NCI-H146 treated with DMSO at 0.1 percent for 48 hours (cell line): ENCODE measurements around the gene NUP153.
"Not testable (repeated sequence)": the region's sequence is repeated elsewhere in the genome, so short reads cannot be mapped to it uniquely, and the experiment has no call there.

Experiments used
- DNase-seq: peaks from one replicate; lab custom pipeline; 2025; ENCODE audit not compliant: unreplicated experiment; lab: John Stamatoyannopoulos, UW

NUP153 gene

DNA sequence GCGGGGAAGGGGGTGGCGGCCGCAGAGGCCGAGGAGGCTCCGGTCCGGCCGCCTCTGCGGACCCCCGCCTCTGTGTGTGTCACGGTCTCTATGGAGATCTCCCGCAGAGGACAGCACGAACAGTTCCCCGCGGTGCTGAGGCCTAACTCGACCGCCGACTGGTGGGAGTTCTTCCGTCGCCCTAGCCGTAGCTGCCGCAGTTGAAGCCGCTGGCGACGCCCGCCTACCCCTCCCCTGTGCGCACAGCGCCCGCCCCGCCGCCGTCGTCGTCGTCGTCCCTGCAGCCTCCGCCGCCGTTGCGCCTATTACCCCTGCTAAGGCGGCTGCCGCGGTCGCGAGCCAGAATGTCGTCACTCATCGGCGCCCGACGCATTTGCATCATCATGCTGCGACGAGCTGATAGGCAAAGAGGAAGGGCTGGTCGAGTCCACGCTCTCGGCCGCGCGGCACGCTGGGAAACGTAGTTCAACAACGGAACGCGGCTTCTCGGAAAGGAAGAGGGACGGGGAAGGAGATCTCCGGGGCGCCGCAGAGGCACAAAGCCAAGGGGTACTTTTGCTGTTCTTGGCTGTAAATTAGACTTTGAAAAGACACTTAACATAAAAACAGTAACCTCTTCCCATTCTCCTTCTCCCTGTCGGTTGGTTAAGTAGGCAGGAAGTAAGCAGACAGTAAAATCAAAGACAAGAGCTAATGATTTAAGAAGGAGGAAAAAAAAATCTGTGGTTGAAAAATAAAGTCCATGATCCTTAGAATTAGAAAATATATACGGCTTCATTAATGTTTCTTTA is at the start of gene NUP153:
Gene NUP153, minus strand, starts transcription at position 346 of the 791 bp plus-strand sequence. CDS start 538 bp downstream, outside the sequence.
- peak; percentile 91 for DNase-seq

DNA sequence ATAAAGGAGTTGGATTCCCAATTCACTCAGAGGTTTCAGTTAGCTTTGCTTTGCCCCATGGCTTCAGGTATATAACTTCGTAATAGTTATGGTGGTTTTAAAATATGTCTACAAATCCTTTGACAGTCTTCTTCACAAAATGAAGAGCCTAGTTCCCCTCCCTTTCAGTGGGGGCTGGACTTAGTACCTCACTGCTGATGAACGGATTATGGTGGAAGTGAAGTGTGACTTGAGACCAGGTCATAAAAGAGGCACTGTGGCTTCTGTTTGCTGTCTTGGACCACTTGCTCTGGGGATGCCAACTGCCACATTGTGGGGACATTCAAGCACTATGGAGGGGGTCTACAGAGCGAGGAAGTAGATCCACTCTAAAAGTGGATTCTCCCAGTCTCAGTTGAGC is 47.5 kb upstream of the NUP153 start:
- DNase-seq, result no peak

DNA sequence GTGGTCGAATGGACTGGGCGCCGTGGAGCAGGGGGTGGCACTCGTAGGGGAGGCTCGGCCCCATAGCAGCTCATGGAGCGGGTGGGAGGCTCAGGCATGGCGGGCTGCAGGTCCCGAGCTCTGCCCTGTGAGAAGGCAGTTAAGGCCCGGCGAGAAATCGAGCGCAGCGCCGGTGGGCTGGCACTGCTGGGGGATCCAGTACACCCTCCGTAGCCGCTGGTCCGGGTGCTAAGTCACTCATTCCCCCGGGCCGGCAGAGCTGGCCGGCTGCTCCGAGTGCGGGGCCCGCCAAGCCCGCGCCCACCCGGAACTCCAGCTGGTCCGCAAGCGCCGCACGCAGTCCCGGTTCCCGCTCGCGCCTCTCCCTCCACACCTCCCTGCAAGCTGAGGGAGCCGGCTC is 38.6 kb upstream of the NUP153 start:
- DNase-seq, result not testable (repeated sequence)

DNA sequence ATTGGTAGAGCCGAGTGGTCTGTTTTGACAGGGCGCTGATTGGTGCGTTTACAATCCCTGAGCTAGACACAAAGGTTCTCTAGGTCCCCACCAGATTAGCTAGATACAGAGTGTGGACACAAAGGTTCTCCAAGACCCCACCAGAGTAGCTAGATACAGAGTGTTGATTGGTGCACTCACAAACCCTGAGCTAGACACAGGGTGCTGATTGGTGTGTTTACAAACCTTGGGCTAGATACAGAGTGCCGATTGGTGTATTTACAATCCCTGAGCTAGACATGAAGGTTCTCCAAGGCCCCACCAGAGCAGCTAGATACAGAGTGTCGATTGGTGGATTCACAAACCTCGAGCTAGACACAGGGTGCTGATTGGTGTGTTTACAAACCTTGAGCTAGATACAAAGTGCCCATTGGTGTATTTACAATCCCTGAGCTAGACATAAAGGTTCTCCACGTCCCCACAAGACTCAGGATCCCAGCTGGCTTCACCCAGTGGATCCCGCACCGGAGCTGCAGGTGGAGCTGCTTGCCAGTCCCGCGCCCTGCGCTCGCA is 38.1 kb upstream of the NUP153 start:
- DNase-seq, result not testable (repeated sequence)

DNA sequence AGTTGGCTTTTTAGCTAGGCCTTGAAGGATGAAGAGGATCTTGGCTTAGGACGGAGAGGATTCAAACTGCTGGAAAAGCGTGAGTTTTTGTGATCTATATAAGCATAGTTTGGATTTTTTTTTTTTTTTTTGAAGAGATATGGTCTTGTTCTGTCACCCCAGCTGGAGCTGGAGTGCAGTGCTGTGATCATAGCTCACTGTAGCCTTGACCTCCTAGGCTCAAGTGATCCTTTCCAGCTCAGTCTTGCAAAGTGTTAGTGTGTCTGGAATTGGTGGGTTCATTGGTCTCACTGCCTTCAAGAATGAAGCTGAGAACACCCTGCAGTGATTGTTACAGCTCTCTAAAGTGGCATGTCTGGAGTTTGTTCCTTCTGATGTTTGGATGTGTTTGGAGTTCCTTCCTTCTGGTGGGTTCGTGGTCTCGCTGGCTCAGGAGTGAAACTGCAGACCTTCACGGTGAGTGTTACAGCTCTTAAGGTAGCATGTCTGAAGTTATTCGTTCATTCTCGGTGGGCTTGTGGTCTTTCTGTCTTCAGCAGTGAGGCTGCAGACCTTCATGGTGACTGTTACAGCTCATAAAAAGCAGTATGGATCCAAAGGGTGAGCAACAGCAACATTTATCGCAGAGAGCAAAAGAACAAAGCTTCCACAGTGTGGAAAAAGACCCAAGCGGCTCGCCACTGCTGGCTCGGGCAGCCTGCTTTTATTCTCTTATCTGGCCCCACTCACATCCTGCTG is 37.5 kb upstream of the NUP153 start:
- DNase-seq, result no peak

DNA sequence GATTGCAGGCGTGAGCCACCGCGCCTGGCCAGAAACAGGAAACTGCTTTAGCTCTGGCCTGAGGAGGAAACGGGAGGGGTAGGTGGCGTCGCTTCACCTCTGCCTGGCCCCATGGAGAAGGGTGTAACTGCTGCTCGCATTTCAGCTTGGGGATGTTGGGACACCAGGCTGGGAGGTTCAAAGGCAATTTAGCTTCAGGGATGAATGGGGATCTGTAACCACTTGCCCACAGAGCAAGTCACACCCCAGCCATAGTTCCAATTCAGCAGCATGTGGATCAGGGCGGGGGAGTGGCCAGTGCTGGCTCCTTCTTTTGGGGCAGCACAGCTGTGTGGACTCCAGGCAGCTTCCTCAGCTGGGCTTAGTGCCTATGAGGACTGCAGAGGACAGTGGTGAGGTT is 34.8 kb upstream of the NUP153 start:
- DNase-seq, result no peak

DNA sequence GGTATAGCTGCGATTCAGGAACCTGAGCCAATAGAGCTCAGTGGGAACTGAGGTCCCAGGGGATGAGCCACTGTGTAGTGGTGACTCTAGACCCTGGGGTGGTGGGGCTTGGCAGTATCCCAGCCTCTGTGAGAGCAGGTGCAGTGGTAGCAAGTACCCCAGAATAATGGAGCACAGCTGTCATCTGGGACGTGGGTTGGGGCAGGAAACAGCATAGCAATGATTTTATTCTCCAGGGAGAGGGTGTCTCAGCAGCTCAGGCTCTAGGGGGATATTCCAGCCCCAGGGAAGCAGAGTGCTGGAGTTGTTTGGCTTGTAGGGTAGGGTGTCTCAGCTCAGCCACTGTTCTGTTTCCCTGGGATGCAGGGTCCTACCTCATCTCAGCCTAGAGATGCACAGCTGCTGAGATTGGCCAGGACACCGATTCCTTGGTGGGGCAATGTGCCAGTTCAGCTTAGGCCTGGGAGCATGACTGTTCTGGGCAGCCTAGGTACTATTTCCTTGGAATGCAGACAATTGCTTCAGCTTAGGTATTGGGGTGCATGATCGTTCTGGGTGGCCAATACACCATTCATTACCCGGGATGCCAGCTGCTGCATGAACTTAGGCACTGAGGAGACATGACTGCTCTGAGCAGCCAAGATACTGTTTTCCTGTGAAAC is 34.0 kb upstream of the NUP153 start:
- DNase-seq, result no peak

DNA sequence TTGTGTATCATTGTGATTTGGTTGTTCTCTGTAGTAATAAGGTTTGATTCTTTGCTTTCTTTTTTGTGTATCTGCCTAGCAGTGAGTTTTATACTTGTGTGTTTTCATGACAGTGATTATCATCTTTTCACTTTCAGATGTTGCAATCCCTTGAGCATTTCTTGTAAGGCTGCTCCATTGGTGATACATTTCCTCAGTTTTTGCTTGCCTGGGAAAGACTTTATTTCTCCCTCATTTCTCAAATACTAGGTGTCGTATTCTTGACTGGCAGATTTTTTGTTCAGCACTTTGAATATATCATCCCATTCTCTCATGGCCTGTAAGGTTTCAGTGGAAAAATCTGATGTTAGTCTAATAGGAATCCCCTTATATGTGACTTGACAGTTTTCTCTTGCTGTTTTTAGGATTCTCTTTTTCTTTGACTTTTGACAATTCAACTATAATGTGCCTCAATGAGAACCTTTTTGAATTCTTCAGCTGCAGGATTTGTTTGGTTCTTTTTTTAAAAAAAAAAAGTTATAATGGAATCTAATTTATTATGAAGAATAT is 31.1 kb upstream of the NUP153 start:
- DNase-seq, result no peak

DNA sequence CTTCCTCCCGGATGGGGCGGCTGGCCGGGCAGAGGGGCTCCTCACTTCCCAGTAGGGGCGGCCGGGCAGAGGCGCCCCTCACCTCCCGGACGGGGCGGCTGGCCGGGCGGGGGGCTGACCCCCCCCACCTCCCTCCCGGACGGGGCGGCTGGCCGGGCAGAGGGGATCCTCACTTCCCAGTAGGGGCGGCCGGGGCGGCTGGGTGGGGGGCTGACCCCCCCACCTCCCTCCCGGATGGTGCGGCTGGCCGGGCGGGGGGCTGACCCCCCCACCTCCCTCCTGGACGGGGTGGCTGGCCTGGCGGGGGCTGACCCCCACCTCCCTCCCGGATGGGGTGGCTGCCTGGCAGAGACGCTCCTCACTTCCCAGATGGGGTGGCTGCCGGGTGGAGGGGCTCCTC is 28.6 kb upstream of the NUP153 start:
- not testable (repeated sequence) for DNase-seq

DNA sequence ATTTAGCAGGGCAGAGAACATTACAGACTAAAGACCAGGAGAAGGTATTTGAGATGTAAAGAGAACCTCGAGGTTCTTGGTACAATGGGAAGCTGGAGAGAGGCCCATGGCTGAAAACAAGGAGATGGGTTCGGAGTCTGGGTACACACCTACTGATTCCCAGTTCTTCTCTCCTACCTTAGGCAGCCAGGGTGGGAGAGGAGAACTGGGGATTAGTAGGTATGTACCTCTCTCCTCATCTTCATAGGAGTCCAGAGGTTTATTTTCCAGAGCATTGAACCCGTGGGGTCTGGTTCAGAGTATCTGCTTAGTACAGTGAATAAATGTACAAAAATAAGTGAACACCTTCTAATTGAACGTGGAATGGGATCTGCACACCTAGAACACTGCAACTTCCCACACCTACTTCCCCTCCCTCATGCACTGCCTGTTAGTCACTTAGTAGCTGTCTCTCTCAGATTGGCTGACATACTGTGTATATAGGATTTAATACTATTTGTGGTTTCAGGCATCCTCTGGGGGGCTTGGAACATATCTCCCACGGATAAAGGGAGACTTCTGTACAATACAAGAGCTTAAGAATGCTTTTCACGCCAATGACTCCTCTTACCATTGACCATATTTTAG is 23.5 kb upstream of the NUP153 start:
- DNase-seq, result no peak

DNA sequence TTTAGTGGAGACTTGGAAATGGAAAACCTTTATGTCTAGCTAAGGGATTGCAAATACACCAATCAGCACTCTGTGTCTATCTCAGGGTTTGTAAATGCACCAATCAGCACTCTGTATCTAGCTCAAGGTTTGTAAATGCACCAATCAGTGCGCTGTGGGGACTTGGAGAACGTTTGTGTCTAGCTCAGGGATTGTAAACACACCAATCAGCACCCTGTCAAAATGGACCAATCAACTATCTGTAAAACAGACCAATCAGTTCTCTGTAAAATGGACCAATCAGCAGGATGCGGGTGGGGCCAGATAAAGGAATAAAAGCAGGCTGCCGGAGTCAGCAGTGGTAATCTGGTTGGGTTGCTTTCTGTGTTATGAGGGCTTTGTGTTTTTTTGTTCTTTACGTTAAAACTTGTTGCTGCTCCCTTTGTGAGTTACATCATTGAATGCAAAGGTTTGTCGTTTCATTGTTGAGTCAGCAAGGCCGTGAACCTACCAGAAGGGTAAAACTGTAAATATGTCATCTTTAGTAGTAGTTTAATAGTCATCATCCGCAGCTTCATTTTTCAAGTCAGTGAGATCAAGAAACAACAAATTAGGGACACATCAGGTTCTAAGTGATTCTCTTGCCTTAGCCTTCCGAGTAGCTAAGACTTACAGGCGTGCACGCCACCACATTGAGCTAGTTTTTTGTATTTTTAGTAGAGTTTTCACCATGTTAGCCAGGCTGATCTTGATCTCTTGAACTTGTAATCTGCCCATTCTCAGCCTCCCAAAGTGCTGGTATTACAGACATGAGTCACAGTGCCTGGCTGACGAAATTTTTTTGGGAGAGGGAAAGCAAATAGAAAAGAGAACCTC is 22.7 kb upstream of the NUP153 start:
- no peak for DNase-seq

DNA sequence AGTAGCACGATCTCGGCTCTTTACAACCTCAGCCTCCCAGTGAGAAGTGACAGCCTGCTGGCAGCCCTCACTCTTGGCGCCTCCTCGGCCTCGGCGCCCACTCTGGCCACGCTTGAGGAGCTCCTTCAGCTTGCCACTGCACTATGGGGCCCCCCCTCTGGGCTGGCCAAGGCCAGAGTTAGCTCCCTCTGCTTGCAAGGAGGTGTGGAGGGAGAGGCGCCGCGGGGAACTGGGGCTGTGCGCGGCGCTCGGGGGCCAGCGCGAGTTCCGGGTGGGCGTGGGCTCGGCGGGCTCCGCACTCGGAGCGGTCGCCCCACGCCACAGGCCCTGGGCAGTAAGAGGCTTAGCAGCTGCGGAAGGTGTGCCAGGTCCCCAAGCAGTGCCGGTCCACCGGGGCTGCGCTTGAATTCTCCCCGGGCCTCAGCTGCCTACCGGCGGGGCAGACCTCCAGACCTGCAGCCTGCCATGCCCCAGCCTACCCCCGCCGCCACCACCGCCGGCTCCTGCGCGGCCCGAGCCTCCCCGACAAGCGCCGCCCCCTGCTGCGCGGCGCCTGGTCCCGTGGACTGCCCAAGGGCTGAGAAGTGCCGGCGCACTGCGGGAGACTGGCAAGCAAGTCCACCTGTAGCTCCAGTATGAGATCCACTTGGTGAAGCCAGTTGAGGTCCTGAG is 22.0 kb upstream of the NUP153 start:
- DNase-seq, result no peak

DNA sequence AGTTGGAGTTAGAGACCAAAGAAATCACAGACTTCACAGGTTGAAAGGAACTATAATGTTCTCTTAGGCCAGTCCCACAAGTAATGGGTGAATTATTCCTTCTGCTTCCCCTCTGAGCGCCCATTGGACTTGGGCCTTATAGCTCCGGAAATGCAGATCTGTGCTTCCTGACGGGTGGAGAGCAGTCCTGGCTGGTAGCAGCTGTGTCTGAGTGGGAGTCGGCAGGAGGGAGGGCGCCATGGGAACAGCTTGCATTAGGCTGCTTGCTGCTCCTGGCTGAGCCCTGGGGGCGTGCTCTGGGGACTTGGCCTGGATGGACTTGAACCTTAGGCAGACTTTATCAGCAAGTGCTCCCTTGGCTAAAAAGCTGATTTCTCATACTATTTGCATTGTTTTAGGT is 18.4 kb upstream of the NUP153 start:
- DNase-seq, result no peak

DNA sequence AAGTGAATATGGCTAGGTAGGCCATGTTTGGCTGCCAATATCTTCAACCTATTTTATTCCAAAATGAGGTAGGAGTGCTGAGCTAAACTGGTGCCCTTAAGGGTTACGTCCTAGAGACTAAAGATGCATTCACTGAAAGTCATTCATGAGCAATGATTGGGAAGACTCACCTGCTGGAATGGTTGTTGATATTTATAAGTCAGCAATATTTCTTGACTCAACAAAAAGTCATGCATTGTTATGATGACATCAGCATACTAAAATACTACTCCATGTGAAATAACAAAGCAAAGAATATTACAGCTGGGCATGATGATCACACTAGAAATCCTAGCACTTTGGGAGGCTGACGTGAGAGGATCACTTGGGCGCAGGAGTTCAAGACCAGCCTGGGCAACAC is 17.6 kb upstream of the NUP153 start:
- no peak for DNase-seq

DNA sequence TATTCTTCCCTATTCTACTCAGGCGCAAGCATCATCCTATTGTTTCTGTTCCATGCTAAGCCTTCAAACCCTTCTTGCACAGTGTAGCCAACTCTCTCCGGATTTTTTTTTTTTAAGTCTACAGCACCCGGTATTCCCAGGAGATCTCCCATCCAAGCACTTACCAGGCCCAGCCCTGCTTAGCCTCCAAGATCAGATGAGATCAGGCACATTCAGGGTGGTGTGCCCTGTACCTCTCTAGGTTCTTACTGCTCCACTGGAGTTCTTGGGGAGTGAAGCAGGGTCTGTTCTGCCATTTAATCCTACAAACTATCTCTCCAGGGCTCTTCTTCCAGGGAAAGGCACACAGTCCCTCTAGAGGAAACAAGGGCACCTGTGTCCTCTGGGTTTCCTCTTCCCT is 14.9 kb upstream of the NUP153 start:
- no peak for DNase-seq

DNA sequence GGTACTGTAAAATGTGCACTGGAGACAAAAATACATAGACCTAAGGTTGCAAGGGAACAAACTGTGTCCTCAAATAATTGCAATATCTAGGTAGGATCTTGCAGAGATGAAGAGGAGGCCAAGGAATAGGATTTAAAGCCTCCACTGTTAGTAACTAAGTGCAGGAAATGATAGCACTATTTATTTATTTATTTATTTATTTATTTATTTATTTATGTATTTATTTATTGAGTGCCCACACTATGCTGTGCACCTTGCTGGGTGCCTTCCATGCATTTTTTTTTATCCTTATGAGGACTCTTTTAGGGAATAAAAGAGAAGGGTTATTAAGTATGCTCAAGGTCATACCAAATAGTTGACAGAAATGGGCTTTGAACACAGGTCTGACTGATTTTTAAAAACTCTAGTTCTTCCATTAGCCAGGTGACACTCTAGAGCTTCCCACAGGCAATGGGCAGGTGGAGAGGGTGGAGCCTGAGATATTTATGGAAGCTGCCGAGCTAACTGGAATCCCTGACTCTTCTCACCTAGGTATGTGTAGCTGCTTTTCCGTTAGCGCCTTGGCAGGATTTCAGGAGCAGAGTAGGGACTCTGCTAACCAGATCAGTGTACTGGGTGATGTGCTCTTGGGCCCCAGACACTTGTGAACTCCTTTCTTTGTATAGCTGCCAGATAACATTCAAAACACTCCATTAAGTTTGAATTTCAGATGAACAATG is 12.8 kb upstream of the NUP153 start:
- DNase-seq, result no peak

DNA sequence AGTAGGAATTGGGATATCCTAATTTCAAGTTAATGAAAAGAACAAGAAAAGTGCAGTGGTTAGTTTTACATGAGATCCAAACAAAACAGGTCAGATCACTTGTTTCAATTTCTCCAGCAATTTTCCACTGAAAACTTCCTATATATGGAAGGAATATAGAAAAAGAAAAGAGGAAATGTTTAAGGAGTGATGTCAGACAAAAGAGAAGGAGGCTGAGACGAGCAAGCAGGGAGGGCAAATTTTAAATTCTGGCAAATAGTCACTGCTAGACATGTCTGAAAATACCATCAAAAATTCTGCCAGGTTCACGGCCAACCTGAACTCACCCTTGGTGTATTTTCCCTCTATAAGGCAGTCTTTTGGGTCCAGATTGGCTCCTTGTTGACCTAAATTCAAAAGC is 9.5 kb upstream of the NUP153 start:
- DNase-seq, result no peak

DNA sequence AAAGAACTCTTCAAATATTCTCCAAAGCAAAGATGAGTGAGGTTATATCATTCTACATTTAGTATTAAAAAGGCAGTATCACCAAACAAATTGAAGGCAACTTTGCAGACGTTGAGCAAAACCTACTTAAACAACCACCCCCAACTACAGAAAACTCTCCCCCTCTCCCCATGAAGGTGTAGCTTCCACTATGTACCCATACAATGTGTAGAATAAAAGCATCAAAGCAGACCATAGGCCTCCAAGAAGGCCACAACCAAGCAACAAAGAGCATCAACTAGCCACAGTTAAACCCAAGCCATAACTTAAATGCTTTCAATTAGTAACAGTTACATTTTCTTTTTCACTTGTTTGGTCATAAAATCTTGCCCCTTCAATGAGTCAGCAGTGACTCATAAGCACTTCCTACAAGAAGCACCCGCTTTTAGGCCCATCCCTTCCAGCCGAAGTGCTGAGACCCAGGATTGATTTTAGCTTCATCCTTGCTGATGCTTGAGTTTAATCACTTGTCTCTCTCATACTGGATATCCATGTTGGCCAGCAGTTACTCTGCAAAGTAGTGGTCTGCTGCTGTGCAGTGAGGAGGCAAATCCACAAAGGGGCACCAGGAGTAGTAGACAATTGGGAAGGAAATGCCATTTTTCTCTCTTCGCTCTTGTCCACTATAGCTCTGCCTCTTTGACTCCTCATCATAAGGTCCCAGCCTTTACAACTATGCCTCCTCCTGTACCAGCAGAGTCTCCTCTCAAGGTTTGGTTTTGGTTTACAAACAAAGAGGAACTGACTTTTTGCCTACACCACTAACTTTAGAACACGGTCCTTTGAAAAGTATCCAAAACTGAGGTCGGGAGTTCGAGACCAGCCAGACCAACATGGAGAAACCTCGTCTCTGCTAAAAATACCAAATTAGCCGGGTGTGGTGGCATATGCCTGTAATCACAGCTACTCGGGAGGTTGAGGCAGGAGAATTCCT is 8.4 kb upstream of the NUP153 start:
- DNase-seq, result no peak
